ENCODE measurements around the gene FAM193B. TPM values are rescaled to one million over a fixed set of nuclear protein-coding genes. Genes with fewer than 3 reads are reported as not detected.
A peak's percentile ranks its signal among the peaks of the same experiment; 100 is the strongest.

The FAM193B gene
- total and polyA plus RNA-seq, 2 of the 13 experiments (the other 11 are each of a cell fraction or from before 2014, with no cell fraction given) = 21.2 to 40.9 TPM

DNA sequence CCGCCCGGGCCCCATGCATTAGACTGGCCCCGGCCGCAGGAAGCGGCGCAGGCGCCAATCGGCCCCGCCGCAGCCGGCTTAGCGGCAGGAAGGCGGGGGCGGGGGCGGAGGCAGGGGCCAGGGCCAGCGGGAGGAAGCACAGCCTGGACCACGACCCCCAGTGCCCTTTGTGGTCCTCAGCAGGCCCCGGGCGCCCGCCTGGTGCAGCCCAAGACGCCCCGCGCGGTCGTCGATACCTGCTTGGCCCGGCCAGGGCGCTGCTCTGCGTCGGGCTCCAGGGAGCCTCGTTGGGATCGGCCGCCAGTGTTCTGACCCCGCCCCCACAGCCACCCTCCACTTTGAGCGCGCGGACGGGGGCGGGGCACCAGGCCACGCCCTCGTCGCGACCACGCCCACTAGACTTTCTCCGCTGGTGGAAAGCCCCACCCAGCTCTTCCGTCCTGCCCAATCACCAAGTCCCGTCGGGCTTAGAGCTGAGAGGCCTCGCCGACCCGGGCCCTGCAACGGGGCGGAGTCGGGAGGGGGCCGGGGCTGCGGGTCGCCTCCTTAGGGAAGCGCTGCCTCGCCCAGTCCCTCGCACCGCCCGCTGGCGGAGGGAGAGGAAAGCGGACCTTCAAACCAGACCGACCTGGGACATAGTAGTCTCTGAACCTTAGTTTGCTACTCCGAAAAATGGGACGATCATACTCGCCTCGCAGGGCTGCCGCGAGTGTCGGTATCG is 56.9 kb downstream of the FAM193B start, which contains the start of gene PDLIM7 (continued):
- TF ChIP-seq, protein P1, sequence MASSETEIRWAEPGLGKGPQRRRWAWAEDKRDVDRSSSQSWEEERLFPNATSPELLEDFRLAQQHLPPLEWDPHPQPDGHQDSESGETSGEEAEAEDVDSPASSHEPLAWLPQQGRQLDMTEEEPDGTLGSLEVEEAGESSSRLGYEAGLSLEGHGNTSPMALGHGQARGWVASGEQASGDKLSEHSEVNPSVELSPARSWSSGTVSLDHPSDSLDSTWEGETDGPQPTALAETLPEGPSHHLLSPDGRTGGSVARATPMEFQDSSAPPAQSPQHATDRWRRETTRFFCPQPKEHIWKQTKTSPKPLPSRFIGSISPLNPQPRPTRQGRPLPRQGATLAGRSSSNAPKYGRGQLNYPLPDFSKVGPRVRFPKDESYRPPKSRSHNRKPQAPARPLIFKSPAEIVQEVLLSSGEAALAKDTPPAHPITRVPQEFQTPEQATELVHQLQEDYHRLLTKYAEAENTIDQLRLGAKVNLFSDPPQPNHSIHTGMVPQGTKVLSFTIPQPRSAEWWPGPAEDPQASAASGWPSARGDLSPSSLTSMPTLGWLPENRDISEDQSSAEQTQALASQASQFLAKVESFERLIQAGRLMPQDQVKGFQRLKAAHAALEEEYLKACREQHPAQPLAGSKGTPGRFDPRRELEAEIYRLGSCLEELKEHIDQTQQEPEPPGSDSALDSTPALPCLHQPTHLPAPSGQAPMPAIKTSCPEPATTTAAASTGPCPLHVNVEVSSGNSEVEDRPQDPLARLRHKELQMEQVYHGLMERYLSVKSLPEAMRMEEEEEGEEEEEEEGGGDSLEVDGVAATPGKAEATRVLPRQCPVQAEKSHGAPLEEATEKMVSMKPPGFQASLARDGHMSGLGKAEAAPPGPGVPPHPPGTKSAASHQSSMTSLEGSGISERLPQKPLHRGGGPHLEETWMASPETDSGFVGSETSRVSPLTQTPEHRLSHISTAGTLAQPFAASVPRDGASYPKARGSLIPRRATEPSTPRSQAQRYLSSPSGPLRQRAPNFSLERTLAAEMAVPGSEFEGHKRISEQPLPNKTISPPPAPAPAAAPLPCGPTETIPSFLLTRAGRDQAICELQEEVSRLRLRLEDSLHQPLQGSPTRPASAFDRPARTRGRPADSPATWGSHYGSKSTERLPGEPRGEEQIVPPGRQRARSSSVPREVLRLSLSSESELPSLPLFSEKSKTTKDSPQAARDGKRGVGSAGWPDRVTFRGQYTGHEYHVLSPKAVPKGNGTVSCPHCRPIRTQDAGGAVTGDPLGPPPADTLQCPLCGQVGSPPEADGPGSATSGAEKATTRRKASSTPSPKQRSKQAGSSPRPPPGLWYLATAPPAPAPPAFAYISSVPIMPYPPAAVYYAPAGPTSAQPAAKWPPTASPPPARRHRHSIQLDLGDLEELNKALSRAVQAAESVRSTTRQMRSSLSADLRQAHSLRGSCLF (CRISPR knock-in tag; IDR thresholded peaks at IDR 0.05; ENCODE audit: borderline replicate concordance) = 0 out of 2 replicates have a peak, but pooled peaks have one; percentile 35
- TF ChIP-seq NFATC3 (CRISPR knock-in tag; IDR thresholded peaks at IDR 0.05) = no peak
- peak; percentile 44 for TF ChIP-seq SRSF1 (optimal IDR thresholded peaks at IDR 0.05; ENCODE audit: low read depth, low read length)
- TF ChIP-seq, protein P2, sequence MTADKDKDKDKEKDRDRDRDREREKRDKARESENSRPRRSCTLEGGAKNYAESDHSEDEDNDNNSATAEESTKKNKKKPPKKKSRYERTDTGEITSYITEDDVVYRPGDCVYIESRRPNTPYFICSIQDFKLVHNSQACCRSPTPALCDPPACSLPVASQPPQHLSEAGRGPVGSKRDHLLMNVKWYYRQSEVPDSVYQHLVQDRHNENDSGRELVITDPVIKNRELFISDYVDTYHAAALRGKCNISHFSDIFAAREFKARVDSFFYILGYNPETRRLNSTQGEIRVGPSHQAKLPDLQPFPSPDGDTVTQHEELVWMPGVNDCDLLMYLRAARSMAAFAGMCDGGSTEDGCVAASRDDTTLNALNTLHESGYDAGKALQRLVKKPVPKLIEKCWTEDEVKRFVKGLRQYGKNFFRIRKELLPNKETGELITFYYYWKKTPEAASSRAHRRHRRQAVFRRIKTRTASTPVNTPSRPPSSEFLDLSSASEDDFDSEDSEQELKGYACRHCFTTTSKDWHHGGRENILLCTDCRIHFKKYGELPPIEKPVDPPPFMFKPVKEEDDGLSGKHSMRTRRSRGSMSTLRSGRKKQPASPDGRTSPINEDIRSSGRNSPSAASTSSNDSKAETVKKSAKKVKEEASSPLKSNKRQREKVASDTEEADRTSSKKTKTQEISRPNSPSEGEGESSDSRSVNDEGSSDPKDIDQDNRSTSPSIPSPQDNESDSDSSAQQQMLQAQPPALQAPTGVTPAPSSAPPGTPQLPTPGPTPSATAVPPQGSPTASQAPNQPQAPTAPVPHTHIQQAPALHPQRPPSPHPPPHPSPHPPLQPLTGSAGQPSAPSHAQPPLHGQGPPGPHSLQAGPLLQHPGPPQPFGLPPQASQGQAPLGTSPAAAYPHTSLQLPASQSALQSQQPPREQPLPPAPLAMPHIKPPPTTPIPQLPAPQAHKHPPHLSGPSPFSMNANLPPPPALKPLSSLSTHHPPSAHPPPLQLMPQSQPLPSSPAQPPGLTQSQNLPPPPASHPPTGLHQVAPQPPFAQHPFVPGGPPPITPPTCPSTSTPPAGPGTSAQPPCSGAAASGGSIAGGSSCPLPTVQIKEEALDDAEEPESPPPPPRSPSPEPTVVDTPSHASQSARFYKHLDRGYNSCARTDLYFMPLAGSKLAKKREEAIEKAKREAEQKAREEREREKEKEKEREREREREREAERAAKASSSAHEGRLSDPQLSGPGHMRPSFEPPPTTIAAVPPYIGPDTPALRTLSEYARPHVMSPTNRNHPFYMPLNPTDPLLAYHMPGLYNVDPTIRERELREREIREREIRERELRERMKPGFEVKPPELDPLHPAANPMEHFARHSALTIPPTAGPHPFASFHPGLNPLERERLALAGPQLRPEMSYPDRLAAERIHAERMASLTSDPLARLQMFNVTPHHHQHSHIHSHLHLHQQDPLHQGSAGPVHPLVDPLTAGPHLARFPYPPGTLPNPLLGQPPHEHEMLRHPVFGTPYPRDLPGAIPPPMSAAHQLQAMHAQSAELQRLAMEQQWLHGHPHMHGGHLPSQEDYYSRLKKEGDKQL (CRISPR knock-in tag; IDR thresholded peaks at IDR 0.05; ENCODE audit: low read depth) = no peak
- no peak for TF ChIP-seq GATAD2A (CRISPR knock-in tag; IDR thresholded peaks at IDR 0.05)
- no peak for TF ChIP-seq ARNT (IDR thresholded peaks at IDR 0.05)
- no peak for TF ChIP-seq RARG (CRISPR knock-in tag; IDR thresholded peaks at IDR 0.05; ENCODE audit: low read depth)
- TF ChIP-seq, protein P3, sequence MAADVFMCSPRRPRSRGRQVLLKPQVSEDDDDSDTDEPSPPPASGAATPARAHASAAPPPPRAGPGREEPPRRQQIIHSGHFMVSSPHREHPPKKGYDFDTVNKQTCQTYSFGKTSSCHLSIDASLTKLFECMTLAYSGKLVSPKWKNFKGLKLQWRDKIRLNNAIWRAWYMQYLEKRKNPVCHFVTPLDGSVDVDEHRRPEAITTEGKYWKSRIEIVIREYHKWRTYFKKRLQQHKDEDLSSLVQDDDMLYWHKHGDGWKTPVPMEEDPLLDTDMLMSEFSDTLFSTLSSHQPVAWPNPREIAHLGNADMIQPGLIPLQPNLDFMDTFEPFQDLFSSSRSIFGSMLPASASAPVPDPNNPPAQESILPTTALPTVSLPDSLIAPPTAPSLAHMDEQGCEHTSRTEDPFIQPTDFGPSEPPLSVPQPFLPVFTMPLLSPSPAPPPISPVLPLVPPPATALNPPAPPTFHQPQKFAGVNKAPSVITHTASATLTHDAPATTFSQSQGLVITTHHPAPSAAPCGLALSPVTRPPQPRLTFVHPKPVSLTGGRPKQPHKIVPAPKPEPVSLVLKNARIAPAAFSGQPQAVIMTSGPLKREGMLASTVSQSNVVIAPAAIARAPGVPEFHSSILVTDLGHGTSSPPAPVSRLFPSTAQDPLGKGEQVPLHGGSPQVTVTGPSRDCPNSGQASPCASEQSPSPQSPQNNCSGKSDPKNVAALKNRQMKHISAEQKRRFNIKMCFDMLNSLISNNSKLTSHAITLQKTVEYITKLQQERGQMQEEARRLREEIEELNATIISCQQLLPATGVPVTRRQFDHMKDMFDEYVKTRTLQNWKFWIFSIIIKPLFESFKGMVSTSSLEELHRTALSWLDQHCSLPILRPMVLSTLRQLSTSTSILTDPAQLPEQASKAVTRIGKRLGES (CRISPR knock-in tag; IDR thresholded peaks at IDR 0.05; ENCODE audit: borderline replicate concordance) = no peak
- TF ChIP-seq, protein P4, sequence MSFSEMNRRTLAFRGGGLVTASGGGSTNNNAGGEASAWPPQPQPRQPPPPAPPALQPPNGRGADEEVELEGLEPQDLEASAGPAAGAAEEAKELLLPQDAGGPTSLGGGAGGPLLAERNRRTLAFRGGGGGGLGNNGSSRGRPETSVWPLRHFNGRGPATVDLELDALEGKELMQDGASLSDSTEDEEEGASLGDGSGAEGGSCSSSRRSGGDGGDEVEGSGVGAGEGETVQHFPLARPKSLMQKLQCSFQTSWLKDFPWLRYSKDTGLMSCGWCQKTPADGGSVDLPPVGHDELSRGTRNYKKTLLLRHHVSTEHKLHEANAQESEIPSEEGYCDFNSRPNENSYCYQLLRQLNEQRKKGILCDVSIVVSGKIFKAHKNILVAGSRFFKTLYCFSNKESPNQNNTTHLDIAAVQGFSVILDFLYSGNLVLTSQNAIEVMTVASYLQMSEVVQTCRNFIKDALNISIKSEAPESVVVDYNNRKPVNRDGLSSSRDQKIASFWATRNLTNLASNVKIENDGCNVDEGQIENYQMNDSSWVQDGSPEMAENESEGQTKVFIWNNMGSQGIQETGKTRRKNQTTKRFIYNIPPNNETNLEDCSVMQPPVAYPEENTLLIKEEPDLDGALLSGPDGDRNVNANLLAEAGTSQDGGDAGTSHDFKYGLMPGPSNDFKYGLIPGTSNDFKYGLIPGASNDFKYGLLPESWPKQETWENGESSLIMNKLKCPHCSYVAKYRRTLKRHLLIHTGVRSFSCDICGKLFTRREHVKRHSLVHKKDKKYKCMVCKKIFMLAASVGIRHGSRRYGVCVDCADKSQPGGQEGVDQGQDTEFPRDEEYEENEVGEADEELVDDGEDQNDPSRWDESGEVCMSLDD (CRISPR knock-in tag; IDR thresholded peaks at IDR 0.05; ENCODE audit: borderline replicate concordance) = no peak; the same call in 1 of the 2 replicates
- TF ChIP-seq ZNF292 (CRISPR knock-in tag; IDR thresholded peaks at IDR 0.05; ENCODE audit: borderline replicate concordance, low read depth) = no peak
